ENCODE data around the gene CBX7.

The CBX7 gene

DNA sequence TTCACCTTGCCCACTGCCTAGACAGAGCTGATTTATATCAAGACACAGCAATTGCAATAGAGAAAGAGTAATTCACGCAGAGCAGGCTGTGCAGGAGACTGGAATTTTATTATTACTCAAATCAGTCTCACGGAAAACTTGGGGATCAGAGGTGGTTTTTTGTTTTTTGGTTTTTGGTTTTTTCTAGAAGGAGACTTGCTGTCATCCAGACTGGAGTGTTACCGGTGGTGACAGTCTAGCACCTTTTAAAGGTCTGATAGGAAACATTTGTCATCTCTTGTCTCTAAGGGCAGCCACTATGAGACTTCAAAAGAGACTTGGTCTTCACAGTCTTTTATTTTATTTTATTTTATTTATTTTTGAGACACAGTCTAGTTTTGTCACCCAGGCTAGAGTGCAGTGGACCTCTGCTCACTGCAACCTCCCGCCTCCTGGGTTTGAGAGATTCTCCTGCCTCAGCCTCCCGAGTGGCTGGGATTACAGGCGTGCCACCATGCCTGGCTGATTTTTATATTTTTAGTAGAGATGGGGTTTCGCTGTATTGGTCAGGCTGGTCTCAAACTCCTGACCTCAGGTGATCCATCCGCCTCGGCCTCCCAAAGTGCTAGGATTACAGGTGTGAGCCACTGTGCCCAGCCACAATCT, 36.4 kb downstream of the CBX7 start:
- DNase-seq (ENCODE audit: low read depth in 1 of 2, low spot score in 1 of 2): no peak
- H3K27me3 ChIP-seq (ENCODE audit: insufficient read depth, poor library complexity, severe bottlenecking): peaks cover 18% of the 10 kb centered on the region
- no peak for TF ChIP-seq POLR2AphosphoS5 (IDR thresholded peaks at IDR 0.05; ENCODE audit: low read depth)
- no peak overlapping the region for H3K27ac ChIP-seq (replicated peaks)
- no peak overlapping the region for H3K4me3 ChIP-seq (replicated peaks; ENCODE audit: insufficient read depth, low read length)

DNA sequence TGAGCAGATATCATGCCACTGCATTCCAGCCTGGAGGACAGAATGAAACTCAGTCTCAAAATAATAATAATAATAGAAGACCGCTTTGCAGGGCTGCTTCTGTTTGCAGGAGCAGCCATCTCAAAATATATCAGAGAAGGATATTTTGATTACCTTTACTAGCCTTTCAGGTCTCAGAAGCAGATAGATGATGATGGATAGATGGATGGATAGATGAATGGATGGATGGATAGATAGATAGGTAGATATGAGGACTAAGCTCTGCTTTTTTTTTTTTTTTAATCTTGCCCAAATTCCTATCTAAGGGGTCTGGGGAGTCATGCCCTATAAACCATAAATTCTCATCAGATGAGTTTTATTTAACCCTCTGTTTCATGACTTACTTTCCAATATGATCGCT, 36.9 kb downstream of the CBX7 start:
- Histone ChIP-seq H3K4me3 (replicated peaks; ENCODE audit: insufficient read depth, low read length) (no peak overlapping the region), H3K27me3 (ENCODE audit: insufficient read depth, poor library complexity, severe bottlenecking) (peaks cover 18% of the 10 kb centered on the region), H3K27ac (replicated peaks) (no peak overlapping the region)
- no peak for TF ChIP-seq SPI1 (IDR thresholded peaks at IDR 0.05; ENCODE audit: borderline replicate concordance, low read depth)
- no peak for TF ChIP-seq GABPA (IDR thresholded peaks at IDR 0.05; ENCODE audit: low read depth)
- TF ChIP-seq POLR2AphosphoS5 (IDR thresholded peaks at IDR 0.05; ENCODE audit: low read depth): no peak
- TF ChIP-seq, protein P1, sequence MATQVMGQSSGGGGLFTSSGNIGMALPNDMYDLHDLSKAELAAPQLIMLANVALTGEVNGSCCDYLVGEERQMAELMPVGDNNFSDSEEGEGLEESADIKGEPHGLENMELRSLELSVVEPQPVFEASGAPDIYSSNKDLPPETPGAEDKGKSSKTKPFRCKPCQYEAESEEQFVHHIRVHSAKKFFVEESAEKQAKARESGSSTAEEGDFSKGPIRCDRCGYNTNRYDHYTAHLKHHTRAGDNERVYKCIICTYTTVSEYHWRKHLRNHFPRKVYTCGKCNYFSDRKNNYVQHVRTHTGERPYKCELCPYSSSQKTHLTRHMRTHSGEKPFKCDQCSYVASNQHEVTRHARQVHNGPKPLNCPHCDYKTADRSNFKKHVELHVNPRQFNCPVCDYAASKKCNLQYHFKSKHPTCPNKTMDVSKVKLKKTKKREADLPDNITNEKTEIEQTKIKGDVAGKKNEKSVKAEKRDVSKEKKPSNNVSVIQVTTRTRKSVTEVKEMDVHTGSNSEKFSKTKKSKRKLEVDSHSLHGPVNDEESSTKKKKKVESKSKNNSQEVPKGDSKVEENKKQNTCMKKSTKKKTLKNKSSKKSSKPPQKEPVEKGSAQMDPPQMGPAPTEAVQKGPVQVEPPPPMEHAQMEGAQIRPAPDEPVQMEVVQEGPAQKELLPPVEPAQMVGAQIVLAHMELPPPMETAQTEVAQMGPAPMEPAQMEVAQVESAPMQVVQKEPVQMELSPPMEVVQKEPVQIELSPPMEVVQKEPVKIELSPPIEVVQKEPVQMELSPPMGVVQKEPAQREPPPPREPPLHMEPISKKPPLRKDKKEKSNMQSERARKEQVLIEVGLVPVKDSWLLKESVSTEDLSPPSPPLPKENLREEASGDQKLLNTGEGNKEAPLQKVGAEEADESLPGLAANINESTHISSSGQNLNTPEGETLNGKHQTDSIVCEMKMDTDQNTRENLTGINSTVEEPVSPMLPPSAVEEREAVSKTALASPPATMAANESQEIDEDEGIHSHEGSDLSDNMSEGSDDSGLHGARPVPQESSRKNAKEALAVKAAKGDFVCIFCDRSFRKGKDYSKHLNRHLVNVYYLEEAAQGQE (IDR thresholded peaks at IDR 0.05; ENCODE audit: insufficient replicate concordance, low read depth): no peak
- TF ChIP-seq CTCF (IDR thresholded peaks at IDR 0.05; ENCODE audit: insufficient read depth, low read length): no peak
- no peak for DNase-seq (ENCODE audit: low read depth in 1 of 2, low spot score in 1 of 2)

- no peak overlapping the region for H3K27ac ChIP-seq (replicated peaks)
- no peak overlapping the region for H3K4me3 ChIP-seq (replicated peaks; ENCODE audit: insufficient read depth, low read length)
These were observed 38.4 kb downstream of the CBX7 start for GRCh38 chr22:39114112-39114511.

More at GRCh38 chr22:39114112-39114511, 38.4 kb downstream of the CBX7 start:
- TF ChIP-seq POLR2AphosphoS5 (IDR thresholded peaks at IDR 0.05; ENCODE audit: low read depth) (no peak), SPI1 (IDR thresholded peaks at IDR 0.05; ENCODE audit: borderline replicate concordance, low read depth) (no peak), GABPA (IDR thresholded peaks at IDR 0.05; ENCODE audit: low read depth) (no peak), CTCF (IDR thresholded peaks at IDR 0.05; ENCODE audit: insufficient read depth, low read length) (no peak)
- TF ChIP-seq, protein P1 (IDR thresholded peaks at IDR 0.05; ENCODE audit: insufficient replicate concordance, low read depth): no peak
- no peak for DNase-seq (ENCODE audit: low read depth in 1 of 2, low spot score in 1 of 2)
- H3K27me3 ChIP-seq (ENCODE audit: insufficient read depth, poor library complexity, severe bottlenecking): peaks cover 18% of the 10 kb centered on the region

Data from HL-60 (cell line).